ENCODE data around the gene HOXA1.
A peak's percentile ranks its signal among the peaks of the same experiment; 100 is the strongest.

The HOXA1 gene

DNA sequence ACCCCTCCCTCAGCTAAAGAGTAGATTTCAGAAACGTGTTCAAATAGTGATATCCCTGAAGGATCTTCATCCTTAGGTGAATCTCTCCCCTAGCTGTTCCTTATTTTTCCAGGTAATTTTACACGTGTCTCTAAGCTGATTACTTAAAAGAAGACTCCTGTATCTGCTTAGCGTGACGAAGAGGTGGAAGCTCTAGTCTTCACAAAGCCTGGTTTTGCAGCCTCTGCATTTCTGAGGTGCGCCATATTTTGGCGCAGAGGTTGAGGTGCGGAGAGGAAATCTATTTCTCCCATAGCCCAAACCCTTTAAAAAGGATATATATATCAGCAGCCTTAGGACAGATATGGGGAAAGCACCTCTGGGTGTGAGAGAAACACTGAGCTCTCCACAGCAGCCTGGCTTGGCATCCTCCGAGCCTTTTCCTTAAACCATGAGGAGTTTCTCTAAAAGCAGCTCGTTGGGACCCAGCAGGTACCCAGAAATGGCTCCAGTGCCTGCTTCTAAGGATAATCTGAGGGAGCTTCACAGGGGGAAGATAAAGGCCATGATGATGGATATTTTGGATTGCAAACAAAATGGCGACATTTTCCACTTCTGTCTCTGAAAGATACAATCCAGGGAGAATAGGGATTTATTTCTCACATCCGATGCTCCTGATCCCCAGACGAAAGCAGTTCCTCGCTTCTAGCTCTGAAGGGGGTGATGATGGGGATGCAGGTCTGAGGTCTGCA lies 9.7 kb upstream of the HOXA1 start:
- H3K4me3 ChIP-seq (ENCODE audit: low read depth, low read length) = peak overlapping the region; percentile 59
- TF ChIP-seq, protein P1, sequence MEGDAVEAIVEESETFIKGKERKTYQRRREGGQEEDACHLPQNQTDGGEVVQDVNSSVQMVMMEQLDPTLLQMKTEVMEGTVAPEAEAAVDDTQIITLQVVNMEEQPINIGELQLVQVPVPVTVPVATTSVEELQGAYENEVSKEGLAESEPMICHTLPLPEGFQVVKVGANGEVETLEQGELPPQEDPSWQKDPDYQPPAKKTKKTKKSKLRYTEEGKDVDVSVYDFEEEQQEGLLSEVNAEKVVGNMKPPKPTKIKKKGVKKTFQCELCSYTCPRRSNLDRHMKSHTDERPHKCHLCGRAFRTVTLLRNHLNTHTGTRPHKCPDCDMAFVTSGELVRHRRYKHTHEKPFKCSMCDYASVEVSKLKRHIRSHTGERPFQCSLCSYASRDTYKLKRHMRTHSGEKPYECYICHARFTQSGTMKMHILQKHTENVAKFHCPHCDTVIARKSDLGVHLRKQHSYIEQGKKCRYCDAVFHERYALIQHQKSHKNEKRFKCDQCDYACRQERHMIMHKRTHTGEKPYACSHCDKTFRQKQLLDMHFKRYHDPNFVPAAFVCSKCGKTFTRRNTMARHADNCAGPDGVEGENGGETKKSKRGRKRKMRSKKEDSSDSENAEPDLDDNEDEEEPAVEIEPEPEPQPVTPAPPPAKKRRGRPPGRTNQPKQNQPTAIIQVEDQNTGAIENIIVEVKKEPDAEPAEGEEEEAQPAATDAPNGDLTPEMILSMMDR (IDR thresholded peaks at IDR 0.05; ENCODE audit: low read depth, low read length) = no peak

DNA sequence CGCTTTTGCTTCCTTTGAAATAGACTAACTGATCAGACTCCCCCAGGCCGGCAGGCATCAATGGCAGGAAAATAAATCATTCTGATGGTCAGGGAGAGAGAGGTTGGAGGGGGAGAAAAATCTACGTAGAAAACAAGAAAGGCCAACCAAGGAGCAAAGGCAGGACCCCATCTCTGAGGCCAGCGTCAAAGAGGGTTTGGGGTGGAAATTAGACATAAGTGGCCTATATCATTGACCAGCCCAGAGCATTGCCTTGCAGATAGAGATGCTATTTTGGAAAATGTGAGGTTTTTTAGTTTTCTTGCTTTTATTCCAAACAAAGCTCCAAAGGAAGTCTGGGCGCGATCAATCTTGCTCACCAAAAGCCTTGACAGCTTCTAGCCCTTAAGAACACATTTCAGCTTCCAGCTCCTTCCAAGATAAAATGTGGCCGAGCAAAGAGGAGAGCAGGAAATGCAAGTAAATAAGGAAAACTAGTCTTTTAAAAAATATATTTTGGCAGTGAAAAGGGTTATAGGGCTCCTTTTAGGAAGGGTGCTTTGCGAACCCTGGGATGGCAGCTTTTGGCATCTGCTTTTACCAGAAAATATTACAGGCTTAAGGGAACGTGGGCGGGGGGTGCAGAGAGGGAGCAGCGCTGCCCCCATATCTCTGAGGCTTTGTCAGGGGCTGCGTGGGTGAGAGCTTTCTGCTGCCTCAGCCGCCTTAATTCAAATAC lies 8.7 kb upstream of the HOXA1 start:
- TF ChIP-seq, protein P1 (IDR thresholded peaks at IDR 0.05; ENCODE audit: low read depth, low read length) = no peak
- H3K4me3 ChIP-seq (ENCODE audit: low read depth, low read length) = peak overlapping the region; percentile 1; the same call in 1 of the 2 replicates

DNA sequence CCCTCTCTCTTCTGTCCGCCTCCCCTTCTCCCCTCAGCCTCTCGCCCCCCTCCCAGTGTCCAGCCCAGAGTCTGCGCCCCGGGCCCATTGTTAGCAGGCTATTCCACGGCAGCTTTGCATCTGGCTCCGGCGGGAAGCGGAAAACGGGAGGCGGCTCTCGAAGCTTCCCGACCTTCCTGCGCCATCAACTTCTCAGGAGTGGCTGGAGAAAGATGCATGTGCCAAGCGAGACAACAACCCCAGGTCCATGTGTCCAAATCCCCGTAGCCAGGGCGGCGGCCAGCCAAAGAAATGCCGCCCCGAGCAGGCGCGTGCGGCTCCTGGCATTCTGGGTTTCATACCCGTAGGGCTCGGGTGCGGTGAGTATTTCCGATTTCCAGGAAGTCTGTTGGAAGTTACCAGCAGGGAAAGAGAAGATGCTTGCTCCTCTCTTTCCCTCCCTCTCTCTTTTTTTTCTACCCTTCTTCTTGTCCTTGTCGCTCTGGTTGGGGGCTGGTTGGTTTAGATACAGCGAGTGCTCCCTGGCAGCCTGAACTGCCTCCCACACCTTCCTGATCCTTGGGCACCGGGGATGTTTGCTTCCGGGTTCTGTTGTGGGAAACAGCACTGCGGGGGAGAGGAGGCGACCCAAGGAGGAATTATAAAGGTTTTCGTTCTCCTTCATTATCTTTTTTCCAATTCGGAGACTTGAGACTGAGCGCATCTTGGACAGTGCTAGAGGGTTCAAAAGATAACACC lies 7.9 kb upstream of the HOXA1 start:
- TF ChIP-seq, protein P1 (IDR thresholded peaks at IDR 0.05; ENCODE audit: low read depth, low read length) = no peak
- peak overlapping the region; percentile 96 for H3K4me3 ChIP-seq (ENCODE audit: low read depth, low read length)

DNA sequence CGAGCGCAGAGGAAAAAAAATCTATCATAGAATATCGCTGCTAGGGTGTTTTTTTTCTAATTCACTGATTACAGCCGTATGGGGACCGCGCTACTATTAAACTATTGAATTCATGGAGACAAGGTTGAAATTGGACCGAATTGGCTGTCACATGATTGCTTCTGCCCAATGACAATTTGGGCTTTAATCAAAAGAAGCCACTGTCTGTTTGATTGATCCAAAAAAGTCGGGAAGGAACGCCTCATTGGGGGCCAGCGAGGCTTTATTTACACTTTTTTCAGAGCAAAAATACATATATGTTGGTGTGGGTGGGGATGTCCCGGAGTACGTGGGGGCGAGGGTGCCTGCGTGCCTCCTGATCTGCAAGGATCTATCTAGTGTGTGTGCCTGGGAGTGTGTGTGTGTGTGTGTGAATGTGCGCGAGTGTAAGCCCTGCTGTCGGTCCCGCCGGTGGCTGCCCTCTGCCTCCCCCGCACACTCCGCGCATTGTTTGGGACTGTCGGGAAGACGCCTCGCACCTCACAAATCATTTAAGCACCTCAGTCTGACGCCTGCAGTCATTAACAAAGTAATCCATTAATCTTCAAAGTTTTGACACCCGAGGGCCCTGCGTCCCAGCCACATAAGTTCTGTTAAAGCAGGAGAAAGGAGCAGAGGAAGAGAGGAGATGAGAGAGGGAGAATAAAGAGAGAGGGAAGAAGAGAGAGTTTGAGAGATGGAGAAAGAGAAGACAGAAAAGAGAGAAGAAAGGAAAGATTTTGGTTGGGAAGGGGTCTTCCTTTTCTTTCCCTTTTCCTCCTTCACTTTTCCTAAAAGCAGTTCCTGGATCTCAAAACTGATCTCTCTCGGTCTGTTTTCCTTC lies 7.0 kb upstream of the HOXA1 start, which contains the start of gene HOXA2:
Gene HOXA2, minus strand, starts transcription at position 103 of the 862 bp plus-strand sequence. CDS start 183 bp downstream, outside the sequence.
- TF ChIP-seq, protein P1 (IDR thresholded peaks at IDR 0.05; ENCODE audit: low read depth, low read length) = no peak
- H3K4me3 ChIP-seq (ENCODE audit: low read depth, low read length) = peak within 1 kb of the TSS; percentile 96

DNA sequence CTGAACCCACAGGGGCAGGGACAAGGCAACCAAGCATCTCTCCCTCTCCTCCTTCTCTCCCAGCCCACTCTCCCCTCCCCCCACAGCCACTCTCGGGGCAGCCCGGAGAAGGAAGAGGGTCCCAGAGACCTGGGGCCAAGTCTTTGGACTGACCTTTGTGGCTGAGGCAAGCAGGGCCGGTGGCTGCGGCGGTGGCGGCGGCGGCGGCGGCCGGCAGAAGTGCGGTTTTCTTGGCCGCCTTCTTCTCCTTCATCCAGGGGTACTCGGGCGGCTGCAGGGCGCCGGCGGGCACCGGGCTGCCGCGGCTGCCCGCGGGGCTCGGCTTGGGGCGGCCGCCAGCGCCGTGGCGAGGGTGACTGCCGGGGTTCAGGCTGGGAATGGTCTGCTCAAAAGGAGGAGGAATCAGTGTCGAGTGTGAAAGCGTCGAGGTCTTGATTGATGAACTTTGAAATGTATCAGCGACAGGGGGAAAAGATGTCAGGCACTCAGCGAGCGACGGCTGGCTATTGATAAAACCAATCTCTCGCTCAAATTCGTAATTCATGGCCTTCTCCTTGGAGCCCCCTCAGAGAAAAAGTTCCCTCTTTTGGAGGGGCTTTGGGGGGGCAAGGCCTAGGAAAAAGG lies 6.3 kb upstream of the HOXA1 start:
- TF ChIP-seq, protein P1 (IDR thresholded peaks at IDR 0.05; ENCODE audit: low read depth, low read length) = no peak
- peak overlapping the region; percentile 96 for H3K4me3 ChIP-seq (ENCODE audit: low read depth, low read length)

DNA sequence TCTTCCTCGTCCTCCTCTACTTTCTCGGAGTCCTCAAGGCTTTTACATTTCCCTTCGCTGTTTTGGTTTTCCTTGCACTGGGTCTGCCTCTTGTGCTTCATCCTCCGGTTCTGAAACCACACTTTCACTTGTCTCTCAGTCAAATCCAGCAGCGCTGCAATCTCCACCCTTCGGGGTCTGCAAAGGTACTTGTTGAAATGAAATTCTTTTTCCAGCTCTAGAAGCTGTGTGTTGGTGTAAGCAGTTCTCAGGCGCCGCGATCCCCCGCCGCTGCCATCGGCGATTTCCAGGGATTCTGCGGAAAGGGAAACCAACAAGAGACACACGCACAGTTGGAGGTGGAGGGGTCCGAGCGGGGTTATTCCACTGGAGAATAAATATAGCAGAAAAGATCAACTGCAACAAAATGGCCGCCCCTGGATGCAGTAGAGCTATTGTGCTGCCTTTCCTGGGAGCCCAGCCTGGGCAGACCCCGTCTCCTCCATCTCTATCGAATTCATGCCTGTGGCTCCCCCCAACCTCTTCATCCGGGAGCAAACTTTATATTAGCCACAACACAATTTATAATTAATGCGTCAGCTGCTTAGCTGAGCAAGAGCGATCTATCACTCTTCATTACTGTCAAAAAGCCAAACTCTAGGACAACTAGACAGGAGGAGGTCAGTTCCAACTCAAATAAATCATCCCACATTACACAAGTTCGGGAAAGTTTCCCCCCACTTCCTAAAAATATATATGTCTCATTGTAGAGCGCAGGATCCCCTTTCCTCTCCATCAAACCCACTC lies 5.6 kb upstream of the HOXA1 start:
- TF ChIP-seq, protein P1 (IDR thresholded peaks at IDR 0.05; ENCODE audit: low read depth, low read length) = no peak
- peak overlapping the region; percentile 96 for H3K4me3 ChIP-seq (ENCODE audit: low read depth, low read length)
